ENCODE data around the gene ARF3. TPM values are rescaled to one million over a fixed set of nuclear protein-coding genes. Genes with fewer than 3 reads are reported as not detected.

Gene ARF3
- total RNA-seq, 1 experiment from 2014 or later: 166 TPM

- no peak overlapping the region for H3K4me2 ChIP-seq (ENCODE audit: low read length)
- no peaks in the 10 kb centered on the region for H3K27me3 ChIP-seq (ENCODE audit: insufficient read depth, low read length)
- CTCF ChIA-PET: interaction anchor here (4.2 kb wide), 1 partner anchor 10 kb away, joined by 26 read pairs; no protein-coding TSS in a partner anchor
- DNase-seq (ENCODE audit: low read depth, low spot score) (no peak), ATAC-seq (no peak)
- H4K20me1 ChIP-seq (ENCODE audit: insufficient read depth): no peaks in the 10 kb centered on the region
- RAD21 ChIA-PET (ENCODE audit: low non-redundant PET in 1 of 2, low total read pairs in 2 of 2, uncharacterized antibody in 2 of 2, unreplicated experiment in 2 of 2): no interaction called here
- POLR2A ChIA-PET: no interaction called here
- no peak overlapping the region for H3K9ac ChIP-seq (ENCODE audit: low read length)
- no peak overlapping the region for H2AFZ ChIP-seq (ENCODE audit: low read depth, low read length, poor library complexity, severe bottlenecking)
- H3K79me2 ChIP-seq (ENCODE audit: insufficient read depth, low read length): no peaks in the 10 kb centered on the region
- H3K27ac ChIP-seq (ENCODE audit: low read depth, low read length): no peak overlapping the region
- no TSS peak for BruUV-seq (replicated peaks)
- no peaks in the 10 kb centered on the region for H3K36me3 ChIP-seq (ENCODE audit: control insufficient read depth in 1 of 2, insufficient read depth in 2 of 2, low read length in 2 of 2)
- H3K4me1 ChIP-seq (ENCODE audit: control insufficient read depth in 1 of 2, insufficient read depth in 2 of 2, low read length in 2 of 2): peaks cover 0 to 3% of the 10 kb centered on the region in 2 experiments; a peak in 1 of 4 replicates
- no peaks in the 10 kb centered on the region for H3K9me2 ChIP-seq (ENCODE audit: insufficient read depth)
- intact Hi-C loops (cut with micrococcal nuclease): no loop called here
- H3K4me3 ChIP-seq (replicated peaks in 1 of 2; ENCODE audit: low read depth in 1 of 2, low read length in 2 of 2): no peak overlapping the region
- TF ChIP-seq, protein P1, sequence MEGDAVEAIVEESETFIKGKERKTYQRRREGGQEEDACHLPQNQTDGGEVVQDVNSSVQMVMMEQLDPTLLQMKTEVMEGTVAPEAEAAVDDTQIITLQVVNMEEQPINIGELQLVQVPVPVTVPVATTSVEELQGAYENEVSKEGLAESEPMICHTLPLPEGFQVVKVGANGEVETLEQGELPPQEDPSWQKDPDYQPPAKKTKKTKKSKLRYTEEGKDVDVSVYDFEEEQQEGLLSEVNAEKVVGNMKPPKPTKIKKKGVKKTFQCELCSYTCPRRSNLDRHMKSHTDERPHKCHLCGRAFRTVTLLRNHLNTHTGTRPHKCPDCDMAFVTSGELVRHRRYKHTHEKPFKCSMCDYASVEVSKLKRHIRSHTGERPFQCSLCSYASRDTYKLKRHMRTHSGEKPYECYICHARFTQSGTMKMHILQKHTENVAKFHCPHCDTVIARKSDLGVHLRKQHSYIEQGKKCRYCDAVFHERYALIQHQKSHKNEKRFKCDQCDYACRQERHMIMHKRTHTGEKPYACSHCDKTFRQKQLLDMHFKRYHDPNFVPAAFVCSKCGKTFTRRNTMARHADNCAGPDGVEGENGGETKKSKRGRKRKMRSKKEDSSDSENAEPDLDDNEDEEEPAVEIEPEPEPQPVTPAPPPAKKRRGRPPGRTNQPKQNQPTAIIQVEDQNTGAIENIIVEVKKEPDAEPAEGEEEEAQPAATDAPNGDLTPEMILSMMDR (IDR thresholded peaks at IDR 0.05 in 2 of 3, conservative IDR thresholded peaks at IDR 0.05 in 1 of 3; ENCODE audit: borderline replicate concordance in 1 of 3, insufficient read depth in 1 of 3, low read depth in 2 of 3, low read length in 2 of 3): no peak
- TF ChIP-seq EGR1 (IDR thresholded peaks at IDR 0.05; ENCODE audit: low read depth): no peak
- TF ChIP-seq TCF7L2 (IDR thresholded peaks at IDR 0.05; ENCODE audit: borderline replicate concordance, extremely low read depth, insufficient read depth, insufficient read length): no peak
- no peak for TF ChIP-seq SP1 (IDR thresholded peaks at IDR 0.05; ENCODE audit: low read depth)
- no peak for TF ChIP-seq EZH2 (IDR thresholded peaks at IDR 0.05)
- TF ChIP-seq SRF (IDR thresholded peaks at IDR 0.05; ENCODE audit: low read depth): no peak
- TF ChIP-seq ZFX (IDR thresholded peaks at IDR 0.05): no peak
- no peak for TF ChIP-seq CEBPB (IDR thresholded peaks at IDR 0.05; ENCODE audit: low read depth)
- TF ChIP-seq ELF1 (IDR thresholded peaks at IDR 0.05; ENCODE audit: borderline replicate concordance, low read depth): no peak
- no peak for TF ChIP-seq RAD21 (IDR thresholded peaks at IDR 0.05; ENCODE audit: low read depth)
- TF ChIP-seq ZBTB33 (IDR thresholded peaks at IDR 0.05; ENCODE audit: extremely low read depth, insufficient replicate concordance, low read length): no peak
- TF ChIP-seq ZNF274 (IDR thresholded peaks at IDR 0.05; ENCODE audit: low read depth, low read length): no peak
- no peak for TF ChIP-seq MAX (IDR thresholded peaks at IDR 0.05)
- no peak for TF ChIP-seq EZH2phosphoT487 (IDR thresholded peaks at IDR 0.05; ENCODE audit: borderline replicate concordance)
- no peaks in the 10 kb centered on the region for H3K9me3 ChIP-seq (ENCODE audit: control insufficient read depth in 1 of 2, insufficient read depth in 1 of 2, low read depth in 1 of 2, low read length in 2 of 2)
Measured at GRCh38 chr12:48901278-48901677, 56.0 kb downstream of the ARF3 start.

Data from HCT116 (cell line).